T-helper 22 cell (primary cell): ENCODE results near the gene PLAU.

Experiments used
- DNase-seq: peaks from one replicate; pipeline ENCODE4 v3.0.0-alpha.2; 2020; ENCODE audit warnings: low read depth

PLAU gene

GRCh38 chr10:73910764-73911552 is at the start of gene PLAU:
PLAU (plus strand) TSS chr10:73911132; CDS start chr10:73911556, 424 bp downstream.
- peak; percentile 17 for DNase-seq

- no peak for DNase-seq
These were observed 48.9 kb upstream of the PLAU start for GRCh38 chr10:73862011-73862410.

- no peak for DNase-seq
These were observed 47.7 kb upstream of the PLAU start for GRCh38 chr10:73863039-73863817.

- DNase-seq: no peak
These were observed 46.7 kb upstream of the PLAU start for GRCh38 chr10:73864229-73864628.

GRCh38 chr10:73865107-73865458 is 45.8 kb upstream of the PLAU start:
- DNase-seq: no peak

GRCh38 chr10:73865459-73866442 is 45.2 kb upstream of the PLAU start:
- DNase-seq: peak; percentile 44

- DNase-seq: no peak
These were observed 44.3 kb upstream of the PLAU start for GRCh38 chr10:73866621-73867020.

- DNase-seq: no peak
These were observed 43.7 kb upstream of the PLAU start for GRCh38 chr10:73867126-73867807.

GRCh38 chr10:73867871-73868631 is 42.9 kb upstream of the PLAU start:
- DNase-seq: no peak

- no peak for DNase-seq
These were observed 42.2 kb upstream of the PLAU start for GRCh38 chr10:73868655-73869195.

- DNase-seq: no peak
These were observed 39.4 kb upstream of the PLAU start for GRCh38 chr10:73871295-73872189.

GRCh38 chr10:73872190-73872710 is 38.7 kb upstream of the PLAU start:
- no peak for DNase-seq

- no peak for DNase-seq
These were observed 37.6 kb upstream of the PLAU start for GRCh38 chr10:73873142-73873837.

GRCh38 chr10:73873838-73874215 is 37.1 kb upstream of the PLAU start:
- peak; percentile 8 for DNase-seq

- DNase-seq: peak; percentile 75
These were observed 36.4 kb upstream of the PLAU start, which contains the start of gene CAMK2G for GRCh38 chr10:73874267-73875138. CAMK2G (minus strand) TSS chr10:73874555; CDS start chr10:73874461, 94 bp downstream.

GRCh38 chr10:73875139-73875475 is 35.8 kb upstream of the PLAU start:
- DNase-seq: peak; percentile 28

- no peak for DNase-seq
These were observed 34.8 kb upstream of the PLAU start for GRCh38 chr10:73876157-73876556.

- no peak for DNase-seq
These were observed 34.4 kb upstream of the PLAU start for GRCh38 chr10:73876566-73876965.
